Uterus (tissue), 4 donors: ENCODE data around the gene OSBPL8. TPM values are rescaled to one million over a fixed set of nuclear protein-coding genes. Genes with fewer than 3 reads are reported as not detected.

Source experiments
- DNase-seq, 2 donors: peaks; one replicate each; pipeline ENCODE4 v3.0.0-alpha.2; 2019 to 2020
- H3K27ac ChIP-seq, 2 donors: fragments of 200-600 bp; sonication (generic); 1 replicate in 1 of 2; 2 replicates in 1 of 2; pipeline ENCODE4 v1.5.1; 2016 to 2018
- H3K27me3 ChIP-seq, 2 donors: fragments of 200-600 bp; sonication (generic); one replicate each; pipeline ENCODE4 v1.5.1; 2018 to 2019; ENCODE audit warnings: control low read depth in 1 of 2
- H3K36me3 ChIP-seq, 2 donors: fragments of 200-600 bp; sonication (generic); one replicate each; pipeline ENCODE4 v1.5.1; 2019; ENCODE audit warnings: control low read depth in 1 of 2
- H3K4me1 ChIP-seq, 2 donors: fragments of 200-600 bp; sonication (generic); one replicate each; pipeline ENCODE4 v1.5.1; 2018 to 2019; ENCODE audit warnings: control low read depth in 1 of 2
- H3K4me3 ChIP-seq, 2 donors: fragments of 200-600 bp; sonication (generic); 1 replicate in 1 of 2; 2 replicates in 1 of 2; pipeline ENCODE4 v1.5.1; 2018 to 2019; ENCODE audit warnings: mild to moderate bottlenecking in 1 of 2
- H3K9me3 ChIP-seq, 2 donors: fragments of 200-600 bp; sonication (generic); one replicate each; pipeline ENCODE4 v1.5.1; 2019; ENCODE audit warnings: control low read depth in 1 of 2
- POLR2A ChIP-seq, 2 donors: fragments of 450-650 bp; IDR thresholded peaks; one replicate each; pipeline ENCODE4 v1.6.1; 2016; ENCODE audit warnings: antibody characterized with exemption in 2 of 2, mild to moderate bottlenecking in 1 of 2, moderate library complexity in 1 of 2
- intact Hi-C: fragments of 100-400 bp; cut with DNase I; formaldehyde crosslinking; loops from one replicate; pipeline ENCODE4 v1.15.1; 2023; ENCODE audit warnings: low total_unique reads
- total RNA-seq, 4 donors: library from RNA; depleted of rRNA in 3 of 4; stranded (reverse); fragments of >200 nt in 3 of 4; gene quantifications; one replicate each; pipeline versions ENCODE4 v1.1.0 to v1.2.4, GENCODE V29; 2014 to 2023
- TF ChIP-seq, protein P1 (sequence below), 4 experiments: fragments of 200-600 bp in 2 of 4; fragments of 450-650 bp in 2 of 4; sonication (generic) in 2 of 4; IDR thresholded peaks; one replicate each; pipeline ENCODE4 v1.5.1; 2016 to 2019; ENCODE audit warnings: antibody characterized with exemption in 4 of 4, mild to moderate bottlenecking in 2 of 4, moderate library complexity in 1 of 4
- donor health status: DM: yes; HTN: yes; CAD: no.

The OSBPL8 gene
- total RNA-seq, 4 donors from 2014 or later = 22.0 to 131 (median 69.3) TPM

DNA sequence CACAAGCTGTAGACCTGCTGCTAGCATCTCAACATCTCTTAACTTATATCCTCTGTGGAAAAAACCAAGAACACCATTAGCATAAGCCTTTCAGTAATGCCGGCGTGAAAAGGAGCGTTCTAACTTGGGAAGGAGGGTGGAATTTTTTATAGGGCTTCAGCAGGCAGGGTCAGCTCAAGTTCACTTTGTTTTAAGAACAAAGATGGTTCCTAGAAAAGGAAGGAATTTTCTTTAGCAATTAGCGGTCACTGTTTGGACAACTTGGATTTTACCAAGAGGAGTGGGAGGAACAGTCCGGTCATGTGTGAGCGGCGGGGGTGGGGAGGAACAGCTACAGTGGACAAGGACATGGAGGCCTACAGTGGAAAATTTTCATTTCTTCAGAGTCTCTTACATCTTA, 247.3 kb downstream of the OSBPL8 start:
- H3K4me3 ChIP-seq = no peak overlapping the region
- H3K27ac ChIP-seq = no peak overlapping the region
- H3K9me3 ChIP-seq = no peaks in the 10 kb centered on the region
- H3K4me1 ChIP-seq = no peaks in the 10 kb centered on the region
- H3K36me3 ChIP-seq = no peaks in the 10 kb centered on the region
- intact Hi-C loops = no loop called here
- H3K27me3 ChIP-seq = no peaks in the 10 kb centered on the region
- no peak for TF ChIP-seq POLR2A (IDR thresholded peaks at IDR 0.05)
- TF ChIP-seq, protein P1, sequence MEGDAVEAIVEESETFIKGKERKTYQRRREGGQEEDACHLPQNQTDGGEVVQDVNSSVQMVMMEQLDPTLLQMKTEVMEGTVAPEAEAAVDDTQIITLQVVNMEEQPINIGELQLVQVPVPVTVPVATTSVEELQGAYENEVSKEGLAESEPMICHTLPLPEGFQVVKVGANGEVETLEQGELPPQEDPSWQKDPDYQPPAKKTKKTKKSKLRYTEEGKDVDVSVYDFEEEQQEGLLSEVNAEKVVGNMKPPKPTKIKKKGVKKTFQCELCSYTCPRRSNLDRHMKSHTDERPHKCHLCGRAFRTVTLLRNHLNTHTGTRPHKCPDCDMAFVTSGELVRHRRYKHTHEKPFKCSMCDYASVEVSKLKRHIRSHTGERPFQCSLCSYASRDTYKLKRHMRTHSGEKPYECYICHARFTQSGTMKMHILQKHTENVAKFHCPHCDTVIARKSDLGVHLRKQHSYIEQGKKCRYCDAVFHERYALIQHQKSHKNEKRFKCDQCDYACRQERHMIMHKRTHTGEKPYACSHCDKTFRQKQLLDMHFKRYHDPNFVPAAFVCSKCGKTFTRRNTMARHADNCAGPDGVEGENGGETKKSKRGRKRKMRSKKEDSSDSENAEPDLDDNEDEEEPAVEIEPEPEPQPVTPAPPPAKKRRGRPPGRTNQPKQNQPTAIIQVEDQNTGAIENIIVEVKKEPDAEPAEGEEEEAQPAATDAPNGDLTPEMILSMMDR (IDR thresholded peaks at IDR 0.05) = no peak
- no peak for DNase-seq

DNA sequence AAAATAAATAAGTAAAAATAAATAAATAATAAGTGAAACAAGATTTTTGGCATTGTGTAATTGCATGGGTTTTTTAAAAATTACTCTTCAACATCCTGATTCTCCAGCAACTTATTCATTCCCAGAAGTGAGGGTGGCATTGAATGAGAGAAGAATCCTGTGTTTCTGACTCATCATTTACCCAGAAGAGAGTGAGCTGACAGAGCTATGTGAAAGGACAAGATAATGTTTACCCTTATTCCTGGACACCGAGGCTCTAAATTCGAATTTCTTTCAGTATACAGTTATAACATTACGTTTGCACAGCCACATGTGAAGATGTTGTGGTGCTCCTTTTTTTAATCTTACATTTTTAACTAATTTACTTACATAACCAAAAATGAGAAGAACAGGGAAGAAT, 247.8 kb downstream of the OSBPL8 start:
- H3K4me1 ChIP-seq = no peaks in the 10 kb centered on the region
- no peak for DNase-seq
- no peak overlapping the region for H3K27ac ChIP-seq
- intact Hi-C loops = no loop called here
- H3K36me3 ChIP-seq = no peaks in the 10 kb centered on the region
- no peaks in the 10 kb centered on the region for H3K9me3 ChIP-seq
- no peak overlapping the region for H3K4me3 ChIP-seq
- no peaks in the 10 kb centered on the region for H3K27me3 ChIP-seq
- TF ChIP-seq, protein P1 (IDR thresholded peaks at IDR 0.05) = no peak
- no peak for TF ChIP-seq POLR2A (IDR thresholded peaks at IDR 0.05)

DNA sequence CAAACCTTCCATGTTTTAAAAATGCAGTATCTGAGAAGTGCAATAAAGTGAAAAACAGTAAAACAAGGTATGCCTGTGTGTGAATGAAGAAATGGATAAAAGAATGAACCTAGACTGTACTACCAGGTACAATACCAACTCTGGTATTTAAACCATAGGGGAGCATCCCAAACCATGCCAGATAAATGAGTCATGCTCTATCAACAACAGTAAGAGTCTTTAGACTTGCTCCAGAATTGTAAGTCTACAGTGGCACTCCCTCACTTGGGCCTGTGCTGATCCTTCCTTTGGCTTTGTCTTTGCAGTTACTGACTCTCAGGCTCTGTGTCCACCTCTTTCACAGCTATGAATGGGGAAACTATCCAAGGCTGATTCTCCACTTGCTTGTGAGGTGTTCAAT, 249.5 kb downstream of the OSBPL8 start:
- no peaks in the 10 kb centered on the region for H3K27me3 ChIP-seq
- H3K4me3 ChIP-seq = no peak overlapping the region
- no peaks in the 10 kb centered on the region for H3K4me1 ChIP-seq
- H3K9me3 ChIP-seq = no peaks in the 10 kb centered on the region
- intact Hi-C loops = no loop called here
- H3K27ac ChIP-seq = no peak overlapping the region
- DNase-seq = no peak
- H3K36me3 ChIP-seq = no peaks in the 10 kb centered on the region
- TF ChIP-seq POLR2A (IDR thresholded peaks at IDR 0.05) = no peak
- TF ChIP-seq, protein P1 (IDR thresholded peaks at IDR 0.05) = no peak

DNA sequence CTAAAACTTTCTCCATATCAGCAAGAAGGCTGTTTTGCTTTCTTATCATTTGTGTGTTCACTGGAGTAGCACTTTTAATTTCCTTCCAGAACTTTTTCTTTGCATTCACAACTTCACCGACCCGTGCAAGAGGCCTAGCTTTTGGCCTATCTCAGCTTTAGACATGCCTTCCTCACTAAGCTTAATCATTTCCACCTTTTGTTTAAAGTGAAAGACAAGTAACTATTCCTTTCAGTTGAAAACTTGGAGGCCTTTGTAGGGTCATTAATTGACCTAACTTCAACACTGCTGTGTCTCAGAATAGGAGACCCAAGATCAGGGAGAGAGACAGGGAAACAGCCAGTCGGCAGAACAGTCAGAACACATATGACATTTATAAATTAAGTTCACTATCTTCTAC, 250.7 kb downstream of the OSBPL8 start:
- Histone ChIP-seq H3K36me3 (no peaks in the 10 kb centered on the region), H3K27ac (no peak overlapping the region), H3K27me3 (no peaks in the 10 kb centered on the region), H3K9me3 (no peaks in the 10 kb centered on the region), H3K4me3 (no peak overlapping the region), H3K4me1 (no peaks in the 10 kb centered on the region)
- intact Hi-C loops = no loop called here
- DNase-seq = no peak
- no peak for TF ChIP-seq POLR2A (IDR thresholded peaks at IDR 0.05)
- TF ChIP-seq, protein P1 (IDR thresholded peaks at IDR 0.05) = no peak

- H3K4me1 ChIP-seq = no peaks in the 10 kb centered on the region
- H3K4me3 ChIP-seq = no peak overlapping the region
- no peaks in the 10 kb centered on the region for H3K9me3 ChIP-seq
- intact Hi-C loops = no loop called here
- TF ChIP-seq, protein P1 (IDR thresholded peaks at IDR 0.05) = no peak
- no peak for TF ChIP-seq POLR2A (IDR thresholded peaks at IDR 0.05)
- H3K27me3 ChIP-seq = no peaks in the 10 kb centered on the region
- H3K27ac ChIP-seq = no peak overlapping the region
- no peaks in the 10 kb centered on the region for H3K36me3 ChIP-seq
- no peak for DNase-seq
These were observed 252.5 kb downstream of the OSBPL8 start for GRCh38 chr12:76307083-76307482.
